Measurements from ENCODE around the gene FCHSD1. TPM values are rescaled to one million over a fixed set of nuclear protein-coding genes. Genes with fewer than 3 reads are reported as not detected.

FCHSD1 gene
- total RNA-seq, 1 donor from 2014 or later = 8.7 TPM

DNA sequence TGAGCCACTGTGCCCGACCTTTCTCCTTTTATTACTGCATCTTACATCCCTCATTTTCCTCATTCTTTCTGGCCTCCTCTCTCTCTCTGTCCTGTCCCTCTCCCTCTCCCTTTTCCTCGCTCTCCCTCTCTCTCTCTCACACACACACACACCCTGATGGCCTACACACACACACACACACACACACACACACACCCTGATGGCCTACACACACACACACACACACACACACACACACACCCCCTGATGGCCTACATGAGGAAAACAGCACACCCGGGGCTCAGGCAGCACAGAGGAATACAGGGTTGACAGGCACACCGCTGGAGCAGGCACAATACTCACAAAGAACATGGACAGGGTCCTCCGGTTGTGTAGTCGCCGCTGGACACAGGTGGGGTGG, 3.8 kb upstream of the FCHSD1 start:
- Mint-ChIP-seq H3K4me3 (no peak overlapping the region), H3K27me3 (ENCODE audit: insufficient read depth, low read depth) (peaks cover 3% of the 10 kb centered on the region), H3K27ac (no peak overlapping the region), H3K9me3 (no peaks in the 10 kb centered on the region), H3K4me1 (peaks cover 6% of the 10 kb centered on the region), H3K36me3 (peaks cover 20% of the 10 kb centered on the region)
- H3K79me2 ChIP-seq (ENCODE audit: low read depth) = no peaks in the 10 kb centered on the region
- H3K4me1 ChIP-seq = no peaks in the 10 kb centered on the region
- no peak for DNase-seq (ENCODE audit: low spot score)
- no peaks in the 10 kb centered on the region for H3K36me3 ChIP-seq
- TF ChIP-seq, protein P1, sequence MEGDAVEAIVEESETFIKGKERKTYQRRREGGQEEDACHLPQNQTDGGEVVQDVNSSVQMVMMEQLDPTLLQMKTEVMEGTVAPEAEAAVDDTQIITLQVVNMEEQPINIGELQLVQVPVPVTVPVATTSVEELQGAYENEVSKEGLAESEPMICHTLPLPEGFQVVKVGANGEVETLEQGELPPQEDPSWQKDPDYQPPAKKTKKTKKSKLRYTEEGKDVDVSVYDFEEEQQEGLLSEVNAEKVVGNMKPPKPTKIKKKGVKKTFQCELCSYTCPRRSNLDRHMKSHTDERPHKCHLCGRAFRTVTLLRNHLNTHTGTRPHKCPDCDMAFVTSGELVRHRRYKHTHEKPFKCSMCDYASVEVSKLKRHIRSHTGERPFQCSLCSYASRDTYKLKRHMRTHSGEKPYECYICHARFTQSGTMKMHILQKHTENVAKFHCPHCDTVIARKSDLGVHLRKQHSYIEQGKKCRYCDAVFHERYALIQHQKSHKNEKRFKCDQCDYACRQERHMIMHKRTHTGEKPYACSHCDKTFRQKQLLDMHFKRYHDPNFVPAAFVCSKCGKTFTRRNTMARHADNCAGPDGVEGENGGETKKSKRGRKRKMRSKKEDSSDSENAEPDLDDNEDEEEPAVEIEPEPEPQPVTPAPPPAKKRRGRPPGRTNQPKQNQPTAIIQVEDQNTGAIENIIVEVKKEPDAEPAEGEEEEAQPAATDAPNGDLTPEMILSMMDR (IDR thresholded peaks at IDR 0.05) = no peak
- TF ChIP-seq EZH2 (IDR thresholded peaks at IDR 0.05) = no peak
- no peak for TF ChIP-seq EZH2phosphoT487 (IDR thresholded peaks at IDR 0.05)
- H3F3A ChIP-seq (ENCODE audit: low read depth) = peaks cover 11% of the 10 kb centered on the region
- H3K4me3 ChIP-seq = no peak overlapping the region
- H2AFZ ChIP-seq (replicated peaks) = no peak overlapping the region
- H3K9ac ChIP-seq = no peak overlapping the region
- no peak overlapping the region for H3K4me2 ChIP-seq
- peaks cover 6% of the 10 kb centered on the region for H3K27me3 ChIP-seq
- H3K9me3 ChIP-seq (ENCODE audit: low read depth) = no peaks in the 10 kb centered on the region
- H3K27ac ChIP-seq = no peak overlapping the region
- H4K20me1 ChIP-seq (ENCODE audit: low read depth) = no peaks in the 10 kb centered on the region

DNA sequence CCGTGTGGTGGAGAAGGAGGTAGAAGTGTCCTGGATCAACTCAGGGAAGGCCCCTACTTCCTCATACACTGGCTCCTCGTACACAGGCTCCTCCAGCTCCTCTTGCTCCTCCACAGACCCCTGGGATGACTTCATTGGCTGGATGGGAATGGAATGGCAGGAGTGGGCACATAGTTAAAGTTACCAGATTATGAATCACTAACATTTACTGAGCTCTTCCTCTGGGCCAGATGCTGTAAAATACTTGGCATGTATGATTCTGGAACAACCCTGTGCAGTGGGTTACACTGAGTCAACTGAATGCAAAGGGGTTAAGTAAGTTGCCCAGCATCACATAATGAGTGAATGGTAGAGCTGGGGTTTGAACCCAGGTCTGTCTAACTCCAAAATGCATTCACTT, 3.1 kb upstream of the FCHSD1 start:
- Mint-ChIP-seq H3K36me3 (peaks cover 15% of the 10 kb centered on the region), H3K4me3 (no peak overlapping the region), H3K27ac (no peak overlapping the region), H3K9me3 (no peaks in the 10 kb centered on the region), H3K4me1 (peaks cover 10% of the 10 kb centered on the region), H3K27me3 (ENCODE audit: insufficient read depth, low read depth) (peaks cover 3% of the 10 kb centered on the region)
- Histone ChIP-seq H3K4me2 (no peak overlapping the region), H4K20me1 (ENCODE audit: low read depth) (no peaks in the 10 kb centered on the region), H3K36me3 (no peaks in the 10 kb centered on the region), H2AFZ (replicated peaks) (no peak overlapping the region), H3K79me2 (ENCODE audit: low read depth) (no peaks in the 10 kb centered on the region), H3K4me3 (no peak overlapping the region), H3K4me1 (no peaks in the 10 kb centered on the region), H3K9ac (no peak overlapping the region), H3K27ac (no peak overlapping the region), H3K9me3 (ENCODE audit: low read depth) (no peaks in the 10 kb centered on the region), H3K27me3 (peaks cover 6% of the 10 kb centered on the region), H3F3A (ENCODE audit: low read depth) (peaks cover 11% of the 10 kb centered on the region)
- TF ChIP-seq EZH2 (IDR thresholded peaks at IDR 0.05) = no peak
- no peak for TF ChIP-seq EZH2phosphoT487 (IDR thresholded peaks at IDR 0.05)
- TF ChIP-seq, protein P1 (IDR thresholded peaks at IDR 0.05) = no peak
- DNase-seq (ENCODE audit: low spot score) = no peak

DNA sequence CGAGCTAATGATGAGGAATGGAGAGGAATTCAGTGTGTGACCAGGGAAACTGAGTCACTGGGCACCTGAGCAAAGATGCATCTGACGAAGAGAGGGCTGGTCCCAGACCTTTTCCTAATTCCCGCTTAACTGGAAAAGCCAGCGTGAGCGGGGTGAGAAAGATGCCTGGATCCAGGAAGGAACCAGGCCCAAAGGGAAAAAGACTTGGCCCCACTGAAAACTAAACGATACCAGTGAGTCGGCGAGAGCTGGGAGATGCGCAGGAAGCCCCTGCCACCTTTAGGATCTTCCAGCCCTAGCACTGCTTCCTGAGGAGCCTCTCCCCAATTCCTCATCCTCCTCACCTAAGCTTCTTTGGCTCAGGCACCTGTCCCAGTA, 499 bp upstream of the FCHSD1 start:
- Histone ChIP-seq H3K9me3 (ENCODE audit: low read depth) (no peaks in the 10 kb centered on the region), H3K27me3 (peaks cover 6% of the 10 kb centered on the region), H3K4me3 (peak overlapping the region; percentile 69), H3K79me2 (ENCODE audit: low read depth) (no peaks in the 10 kb centered on the region), H3K4me2 (peak overlapping the region; percentile 94), H2AFZ (replicated peaks) (peak overlapping the region; percentile 93), H4K20me1 (ENCODE audit: low read depth) (no peaks in the 10 kb centered on the region), H3K9ac (no peak overlapping the region), H3F3A (ENCODE audit: low read depth) (peaks cover 11% of the 10 kb centered on the region), H3K27ac (no peak overlapping the region), H3K4me1 (no peaks in the 10 kb centered on the region), H3K36me3 (no peaks in the 10 kb centered on the region)
- Mint-ChIP-seq H3K9me3 (no peaks in the 10 kb centered on the region), H3K4me1 (peaks cover 10% of the 10 kb centered on the region), H3K36me3 (peaks cover 2% of the 10 kb centered on the region), H3K27ac (no peak overlapping the region), H3K4me3 (peak overlapping the region; percentile 95), H3K27me3 (ENCODE audit: insufficient read depth, low read depth) (peaks cover 3% of the 10 kb centered on the region)
- TF ChIP-seq, protein P1 (IDR thresholded peaks at IDR 0.05) = no peak
- TF ChIP-seq EZH2phosphoT487 (IDR thresholded peaks at IDR 0.05) (no peak), EZH2 (IDR thresholded peaks at IDR 0.05) (no peak)
- no peak for DNase-seq (ENCODE audit: low spot score)
